Dedifferentiated amniotic fluid mesenchymal stem cell (primary cell): Measurements from ENCODE around the gene MORN1.

Source experiments
- DNase-seq: peaks from one replicate; pipeline ENCODE4 v3.0.0-alpha.2; 2016; ENCODE audit errors: extremely low spot score

The MORN1 gene

GRCh38 chr1:2374252-2375155 is 16.9 kb downstream of the MORN1 start:
- DNase-seq = no peak

GRCh38 chr1:2373551-2374251 is 17.7 kb downstream of the MORN1 start:
- DNase-seq = no peak

- DNase-seq = no peak
Measured at GRCh38 chr1:2372551-2373490, 18.5 kb downstream of the MORN1 start.

GRCh38 chr1:2368053-2368744 is 23.2 kb downstream of the MORN1 start:
- DNase-seq = no peak

- no peak for DNase-seq
Measured at GRCh38 chr1:2363847-2364513, 27.4 kb downstream of the MORN1 start.

- no peak for DNase-seq
Measured at GRCh38 chr1:2360588-2361364, 30.6 kb downstream of the MORN1 start.

GRCh38 chr1:2358651-2359640 is 32.4 kb downstream of the MORN1 start:
- no peak for DNase-seq

- DNase-seq = no peak
Measured at GRCh38 chr1:2358072-2358471, 33.3 kb downstream of the MORN1 start.

GRCh38 chr1:2356911-2357845 is 34.2 kb downstream of the MORN1 start:
- no peak for DNase-seq

GRCh38 chr1:2356401-2356800 is 35.0 kb downstream of the MORN1 start:
- DNase-seq = no peak

GRCh38 chr1:2355373-2356261 is 35.7 kb downstream of the MORN1 start:
- no peak for DNase-seq

GRCh38 chr1:2354511-2355372 is 36.6 kb downstream of the MORN1 start:
- no peak for DNase-seq

- DNase-seq = no peak
Measured at GRCh38 chr1:2353551-2354438, 37.6 kb downstream of the MORN1 start.

- no peak for DNase-seq
Measured at GRCh38 chr1:2352897-2353550, 38.3 kb downstream of the MORN1 start.
